Erythroblast (primary cell): Measurements from ENCODE around the gene PARN.

Experiments used
- GATA1 ChIP-seq: IDR thresholded peaks from 2 replicates; pipeline ENCODE4 v1.6.1; 2011; ENCODE audit warnings: low read depth, mild to moderate bottlenecking, control low read depth, low read length, moderate library complexity
- POLR2A ChIP-seq: IDR thresholded peaks from 2 replicates; pipeline ENCODE4 v1.6.1; 2011; ENCODE audit warnings: mild to moderate bottlenecking, low read length

GRCh38 chr16:14511800-14512135, 118.3 kb downstream of the PARN start:
- TF ChIP-seq POLR2A = no peak
- TF ChIP-seq GATA1 = no peak
